Lower leg skin (tissue), 4 donors: Measurements from ENCODE around the gene NCOR1. TPM values are rescaled to one million over a fixed set of nuclear protein-coding genes. Genes with fewer than 3 reads are reported as not detected.
"Not testable (repeated sequence)": the region's sequence is repeated elsewhere in the genome, so short reads cannot be mapped to it uniquely, and the experiment has no call there.

Source experiments
- DNase-seq, 2 donors: peaks; one replicate each; pipeline ENCODE4 v3.0.0-alpha.2; 2019; ENCODE audit warnings: low spot score in 2 of 2
- H3K4me3 ChIP-seq: fragments of 200-600 bp; sonication (generic); 2 replicates; pipeline ENCODE4 v1.5.1; 2017; ENCODE audit warnings: mild to moderate bottlenecking, low read depth; ENCODE audit not compliant: poor library complexity, severe bottlenecking
- POLR2A ChIP-seq, 2 donors: fragments of 450-650 bp; IDR thresholded peaks; one replicate each; pipeline ENCODE4 v1.6.1; 2016 to 2017; ENCODE audit warnings: antibody characterized with exemption in 2 of 2, mild to moderate bottlenecking in 1 of 2, moderate library complexity in 1 of 2
- WGBS, 2 donors: methylation state at CpG; one replicate each; pipeline ENCODE4 v1.1.5; 2018; 5-methylcytosine and 5-hydroxymethylcytosine counted together
- intact Hi-C: fragments of 100-400 bp; cut with DNase I; formaldehyde crosslinking; loops from one replicate; pipeline ENCODE4 v1.15.0; 2023; ENCODE audit warnings: low total_unique reads
- total RNA-seq, 4 donors: library from RNA; depleted of rRNA; stranded (reverse); fragments of >200 nt; gene quantifications; one replicate each; pipeline ENCODE4 v1.1.0, GENCODE V29; 2016
- TF ChIP-seq, protein P1 (sequence below), 3 donors: fragments of 450-650 bp; IDR thresholded peaks; one replicate each; pipeline ENCODE4 v1.5.1; 2016; ENCODE audit warnings: antibody characterized with exemption in 3 of 3, mild to moderate bottlenecking in 3 of 3, moderate library complexity in 2 of 3

NCOR1 gene
- total RNA-seq, 4 donors from 2014 or later, result 84.2 to 161 (median 115) TPM

- intact Hi-C loops, result no loop called here
- no peak overlapping the region for H3K4me3 ChIP-seq
- WGBS, 2 donors, result 93 to 97% methylated on average over 4 of the region's 4 CpGs
- no peak for TF ChIP-seq POLR2A (IDR thresholded peaks at IDR 0.05)
- TF ChIP-seq, protein P1, sequence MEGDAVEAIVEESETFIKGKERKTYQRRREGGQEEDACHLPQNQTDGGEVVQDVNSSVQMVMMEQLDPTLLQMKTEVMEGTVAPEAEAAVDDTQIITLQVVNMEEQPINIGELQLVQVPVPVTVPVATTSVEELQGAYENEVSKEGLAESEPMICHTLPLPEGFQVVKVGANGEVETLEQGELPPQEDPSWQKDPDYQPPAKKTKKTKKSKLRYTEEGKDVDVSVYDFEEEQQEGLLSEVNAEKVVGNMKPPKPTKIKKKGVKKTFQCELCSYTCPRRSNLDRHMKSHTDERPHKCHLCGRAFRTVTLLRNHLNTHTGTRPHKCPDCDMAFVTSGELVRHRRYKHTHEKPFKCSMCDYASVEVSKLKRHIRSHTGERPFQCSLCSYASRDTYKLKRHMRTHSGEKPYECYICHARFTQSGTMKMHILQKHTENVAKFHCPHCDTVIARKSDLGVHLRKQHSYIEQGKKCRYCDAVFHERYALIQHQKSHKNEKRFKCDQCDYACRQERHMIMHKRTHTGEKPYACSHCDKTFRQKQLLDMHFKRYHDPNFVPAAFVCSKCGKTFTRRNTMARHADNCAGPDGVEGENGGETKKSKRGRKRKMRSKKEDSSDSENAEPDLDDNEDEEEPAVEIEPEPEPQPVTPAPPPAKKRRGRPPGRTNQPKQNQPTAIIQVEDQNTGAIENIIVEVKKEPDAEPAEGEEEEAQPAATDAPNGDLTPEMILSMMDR (IDR thresholded peaks at IDR 0.05), result no peak
- no peak for DNase-seq
These were observed 149.2 kb downstream of the NCOR1 start for GRCh38 chr17:16066125-16066524.

- no peak for DNase-seq
- 85 to 89% methylated on average over 2 of the region's 2 CpGs for WGBS, 2 donors
- no peak overlapping the region for H3K4me3 ChIP-seq
- intact Hi-C loops, result no loop called here
- TF ChIP-seq, protein P1 (IDR thresholded peaks at IDR 0.05), result no peak
These were observed 153.7 kb downstream of the NCOR1 start for GRCh38 chr17:16061631-16062030.

- 72% methylated on average over 4 of the region's 4 CpGs for WGBS, 2 donors
- DNase-seq, H3K4me3 ChIP-seq, intact Hi-C loops: not testable (repeated sequence)
These were observed 160.2 kb downstream of the NCOR1 start for GRCh38 chr17:16055139-16055538.

DNA sequence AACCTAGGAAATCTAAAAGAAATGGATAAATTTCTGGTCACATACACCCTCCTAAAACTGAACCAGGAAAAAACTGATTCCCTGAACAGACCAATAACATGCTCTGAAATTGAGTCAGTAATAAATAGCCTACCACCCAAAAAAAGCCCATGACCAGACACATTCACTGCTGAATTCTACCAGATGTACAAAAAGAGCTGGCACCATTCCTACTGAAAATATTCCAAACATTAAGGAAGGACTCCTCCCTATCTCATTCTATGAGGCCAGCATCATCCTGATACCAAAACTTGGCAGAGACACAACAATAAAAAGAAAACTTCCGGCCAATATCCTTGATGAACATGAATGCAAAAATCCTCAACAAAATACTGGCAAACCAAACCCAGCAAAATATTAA is 162.8 kb downstream of the NCOR1 start:
- 30 to 59% methylated on average over 1 of the region's 1 CpG for WGBS, 2 donors
- no peak for DNase-seq
- TF ChIP-seq, protein P1 (IDR thresholded peaks at IDR 0.05), result no peak
- TF ChIP-seq POLR2A (IDR thresholded peaks at IDR 0.05), result no peak
- H3K4me3 ChIP-seq, result no peak overlapping the region
- intact Hi-C loops, result no loop called here

DNA sequence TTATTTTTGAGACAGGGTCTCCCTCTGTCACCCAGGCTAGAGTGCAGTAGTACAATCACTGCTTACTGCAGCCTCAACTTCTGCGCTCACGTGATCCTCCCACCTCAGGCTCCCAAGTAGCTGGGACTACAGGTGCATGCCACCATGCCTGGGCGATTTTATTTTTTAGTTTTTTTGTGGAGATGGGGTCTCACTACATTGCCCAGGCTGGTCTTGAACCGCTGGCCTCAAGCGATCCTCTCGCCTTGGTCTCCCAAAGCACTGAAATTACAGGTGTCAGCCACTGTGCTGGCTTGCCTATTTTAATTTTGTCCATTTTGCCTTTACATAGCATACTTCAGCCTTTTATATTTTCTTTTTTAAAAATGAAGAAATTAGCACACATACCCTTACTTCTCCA is 164.5 kb downstream of the NCOR1 start:
- TF ChIP-seq, protein P1 (IDR thresholded peaks at IDR 0.05), result no peak
- TF ChIP-seq POLR2A (IDR thresholded peaks at IDR 0.05), result no peak
- no peak overlapping the region for H3K4me3 ChIP-seq
- DNase-seq, result no peak
- WGBS, 2 donors, result 96 to 98% methylated on average over 6 of the region's 6 CpGs
- intact Hi-C loops, result no loop called here

DNA sequence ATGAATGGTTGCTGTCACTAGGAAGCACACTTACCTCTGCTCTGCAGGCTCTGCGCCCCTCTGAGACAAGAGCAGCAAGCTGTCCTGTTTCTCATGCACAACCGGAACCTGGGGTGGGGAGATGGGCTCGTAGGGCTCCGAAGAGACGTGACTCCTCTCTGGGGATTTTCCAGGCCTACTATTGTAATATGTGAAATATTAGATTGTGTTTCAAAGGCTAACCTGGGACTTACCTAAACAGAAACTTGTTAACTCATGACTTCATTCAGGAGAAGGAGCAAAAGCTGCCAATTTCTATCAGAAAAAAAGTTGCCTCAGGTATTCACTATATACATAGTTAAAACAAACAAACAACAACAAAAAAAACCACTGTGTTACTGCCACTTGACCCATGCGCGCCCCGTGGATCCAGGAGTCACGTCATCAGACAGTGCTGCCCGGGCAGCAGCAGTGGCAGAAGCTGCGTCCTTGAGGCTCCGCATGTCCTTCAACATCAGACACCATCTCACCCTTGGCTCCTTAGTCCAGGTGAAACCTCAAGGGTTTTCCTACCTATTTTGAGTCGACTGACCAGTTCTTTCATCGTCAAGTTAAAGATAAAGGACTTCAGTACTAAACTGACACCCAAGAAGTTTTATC is 166.4 kb downstream of the NCOR1 start:
- intact Hi-C loops, result no loop called here
- DNase-seq, result no peak
- no peak overlapping the region for H3K4me3 ChIP-seq
- TF ChIP-seq, protein P1 (IDR thresholded peaks at IDR 0.05), result no peak
- no peak for TF ChIP-seq POLR2A (IDR thresholded peaks at IDR 0.05)
- 78 to 82% methylated on average over 14 of the region's 14 CpGs for WGBS, 2 donors
